ENCODE results near the gene BLNK. TPM values are rescaled to one million over a fixed set of nuclear protein-coding genes. Genes with fewer than 3 reads are reported as not detected.

BLNK gene
- total RNA-seq, 5 donors from 2014 or later (not counting 1 experiment from before 2014, with no cell fraction given): 1.3 to 8.2 (median 1.7) TPM

GRCh38 chr10:96218826-96219225, 52.5 kb downstream of the BLNK start:
- H3K36me3 ChIP-seq (ENCODE audit: control insufficient read depth in 2 of 2, extremely low read depth in 1 of 2, insufficient read depth in 1 of 2, low read length in 1 of 2): no peaks in the 10 kb centered on the region
- DNase-seq (no peak), ATAC-seq (replicated peaks in 1 of 4) (no peak)
- CTCF ChIA-PET: interaction anchor here (0.7 kb wide), 2 partner anchors 11 to 214 kb away, joined by 5 read pairs; no protein-coding TSS in a partner anchor
- H3K27ac ChIP-seq (ENCODE audit: low read length): no peak overlapping the region
- Mint-ChIP-seq H3K4me1 (no peaks in the 10 kb centered on the region), H3K9me3 (no peaks in the 10 kb centered on the region), H3K4me3 (no peak overlapping the region), H3K27ac (no peak overlapping the region), H3K27me3 (peaks cover 13 to 20% of the 10 kb centered on the region in 2 donors), H3K36me3 (no peaks in the 10 kb centered on the region)
- no peaks in the 10 kb centered on the region for H3K9me3 ChIP-seq
- POLR2A ChIA-PET: interaction anchor here in 1 of 2 donors (0.7 kb wide), 1 partner anchor 103 kb away, joined by 16 read pairs; no protein-coding TSS in a partner anchor
- WGBS (ENCODE audit: insufficient coverage): 40% methylated on average over 1 of the region's 5 CpGs
- peaks cover 0 to 19% of the 10 kb centered on the region in 2 experiments for H3K27me3 ChIP-seq (replicated peaks in 1 of 2; ENCODE audit: control insufficient read depth in 2 of 2, extremely low read depth in 1 of 2, insufficient read depth in 2 of 2, low read length in 1 of 2)
- no peaks in the 10 kb centered on the region for H3K4me1 ChIP-seq (ENCODE audit: control insufficient read depth in 1 of 2, extremely low read depth in 1 of 2, insufficient read depth in 2 of 2, low read length in 2 of 2)
- H3K4me3 ChIP-seq (ENCODE audit: control insufficient read depth in 1 of 2, extremely low read depth in 1 of 2, low read length in 1 of 2): no peak overlapping the region

- POLR2A ChIA-PET: no interaction called here
- H3K27me3 Mint-ChIP-seq: peaks cover 15 to 25% of the 10 kb centered on the region in 2 donors
- Histone ChIP-seq H3K27ac (ENCODE audit: low read length) (no peak overlapping the region), H3K4me3 (ENCODE audit: control insufficient read depth in 1 of 2, extremely low read depth in 1 of 2, low read length in 1 of 2) (no peak overlapping the region), H3K4me1 (ENCODE audit: control insufficient read depth in 1 of 2, extremely low read depth in 1 of 2, insufficient read depth in 2 of 2, low read length in 2 of 2) (no peaks in the 10 kb centered on the region), H3K9me3 (no peaks in the 10 kb centered on the region), H3K27me3 (replicated peaks in 1 of 2; ENCODE audit: control insufficient read depth in 2 of 2, extremely low read depth in 1 of 2, insufficient read depth in 2 of 2, low read length in 1 of 2) (peaks cover 0 to 18% of the 10 kb centered on the region in 2 experiments), H3K36me3 (ENCODE audit: control insufficient read depth in 2 of 2, extremely low read depth in 1 of 2, insufficient read depth in 1 of 2, low read length in 1 of 2) (no peaks in the 10 kb centered on the region)
- H3K9me3 Mint-ChIP-seq: no peaks in the 10 kb centered on the region
- no peak overlapping the region for H3K4me3 Mint-ChIP-seq
- DNase-seq (no peak), ATAC-seq (replicated peaks in 1 of 4) (no peak)
- CTCF ChIA-PET: no interaction called here
- no peaks in the 10 kb centered on the region for H3K4me1 Mint-ChIP-seq
- no peaks in the 10 kb centered on the region for H3K36me3 Mint-ChIP-seq
- WGBS (ENCODE audit: insufficient coverage): no CpG with 5 or more reads among the region's 4 CpGs
- no peak overlapping the region for H3K27ac Mint-ChIP-seq
Measured at GRCh38 chr10:96217711-96218110, 53.7 kb downstream of the BLNK start.

- Mint-ChIP-seq H3K4me3 (no peak overlapping the region), H3K27me3 (peaks cover 15 to 25% of the 10 kb centered on the region in 2 donors), H3K36me3 (no peaks in the 10 kb centered on the region), H3K27ac (no peak overlapping the region), H3K4me1 (no peaks in the 10 kb centered on the region), H3K9me3 (no peaks in the 10 kb centered on the region)
- Histone ChIP-seq H3K27me3 (replicated peaks in 1 of 2; ENCODE audit: control insufficient read depth in 2 of 2, extremely low read depth in 1 of 2, insufficient read depth in 2 of 2, low read length in 1 of 2) (peaks cover 0 to 18% of the 10 kb centered on the region in 2 experiments), H3K36me3 (ENCODE audit: control insufficient read depth in 2 of 2, extremely low read depth in 1 of 2, insufficient read depth in 1 of 2, low read length in 1 of 2) (no peaks in the 10 kb centered on the region), H3K4me3 (ENCODE audit: control insufficient read depth in 1 of 2, extremely low read depth in 1 of 2, low read length in 1 of 2) (no peak overlapping the region), H3K9me3 (no peaks in the 10 kb centered on the region), H3K27ac (ENCODE audit: low read length) (no peak overlapping the region), H3K4me1 (ENCODE audit: control insufficient read depth in 1 of 2, extremely low read depth in 1 of 2, insufficient read depth in 2 of 2, low read length in 2 of 2) (no peaks in the 10 kb centered on the region)
- no peak for DNase-seq
- ChIA-PET POLR2A (no interaction called here), CTCF (no interaction called here)
- no peak for ATAC-seq (replicated peaks in 1 of 4)
- WGBS (ENCODE audit: insufficient coverage): no CpG with 5 or more reads among the region's 5 CpGs
Measured at GRCh38 chr10:96216775-96217174, 54.6 kb downstream of the BLNK start.

GRCh38 chr10:96212911-96213310, 58.5 kb downstream of the BLNK start:
- no peaks in the 10 kb centered on the region for H3K4me1 Mint-ChIP-seq
- CTCF ChIA-PET: no interaction called here
- peaks cover 5 to 21% of the 10 kb centered on the region in 2 donors for H3K27me3 Mint-ChIP-seq
- Histone ChIP-seq H3K36me3 (ENCODE audit: control insufficient read depth in 2 of 2, extremely low read depth in 1 of 2, insufficient read depth in 1 of 2, low read length in 1 of 2) (no peaks in the 10 kb centered on the region), H3K27ac (ENCODE audit: low read length) (no peak overlapping the region), H3K4me3 (ENCODE audit: control insufficient read depth in 1 of 2, extremely low read depth in 1 of 2, low read length in 1 of 2) (no peak overlapping the region), H3K27me3 (replicated peaks in 1 of 2; ENCODE audit: control insufficient read depth in 2 of 2, extremely low read depth in 1 of 2, insufficient read depth in 2 of 2, low read length in 1 of 2) (peaks cover 0 to 20% of the 10 kb centered on the region in 2 experiments), H3K9me3 (no peaks in the 10 kb centered on the region), H3K4me1 (ENCODE audit: control insufficient read depth in 1 of 2, extremely low read depth in 1 of 2, insufficient read depth in 2 of 2, low read length in 2 of 2) (no peaks in the 10 kb centered on the region)
- no peaks in the 10 kb centered on the region for H3K9me3 Mint-ChIP-seq
- ATAC-seq (replicated peaks in 1 of 4) (no peak), DNase-seq (no peak)
- no peak overlapping the region for H3K27ac Mint-ChIP-seq
- no peak overlapping the region for H3K4me3 Mint-ChIP-seq
- POLR2A ChIA-PET: no interaction called here
- no CpG with 5 or more reads among the region's 1 CpG for WGBS (ENCODE audit: insufficient coverage)
- no peaks in the 10 kb centered on the region for H3K36me3 Mint-ChIP-seq

- Mint-ChIP-seq H3K9me3 (no peaks in the 10 kb centered on the region), H3K27me3 (peaks cover 1 to 13% of the 10 kb centered on the region in 2 donors), H3K27ac (no peak overlapping the region), H3K4me1 (no peaks in the 10 kb centered on the region), H3K36me3 (no peaks in the 10 kb centered on the region), H3K4me3 (no peak overlapping the region)
- ATAC-seq (replicated peaks in 1 of 4) (no peak), DNase-seq (no peak)
- CTCF ChIA-PET: no interaction called here
- no peak overlapping the region for H3K4me3 ChIP-seq (ENCODE audit: control insufficient read depth in 1 of 2, extremely low read depth in 1 of 2, low read length in 1 of 2)
- H3K9me3 ChIP-seq: no peaks in the 10 kb centered on the region
- H3K36me3 ChIP-seq (ENCODE audit: control insufficient read depth in 2 of 2, extremely low read depth in 1 of 2, insufficient read depth in 1 of 2, low read length in 1 of 2): no peaks in the 10 kb centered on the region
- no peaks in the 10 kb centered on the region for H3K4me1 ChIP-seq (ENCODE audit: control insufficient read depth in 1 of 2, extremely low read depth in 1 of 2, insufficient read depth in 2 of 2, low read length in 2 of 2)
- POLR2A ChIA-PET: no interaction called here
- peaks cover 0 to 20% of the 10 kb centered on the region in 2 experiments for H3K27me3 ChIP-seq (replicated peaks in 1 of 2; ENCODE audit: control insufficient read depth in 2 of 2, extremely low read depth in 1 of 2, insufficient read depth in 2 of 2, low read length in 1 of 2)
- no peak overlapping the region for H3K27ac ChIP-seq (ENCODE audit: low read length)
Measured at GRCh38 chr10:96211764-96212163, 59.6 kb downstream of the BLNK start.

GRCh38 chr10:96208946-96209345, 62.4 kb downstream of the BLNK start:
- DNase-seq: no peak
- no peak for ATAC-seq (replicated peaks in 1 of 4)
- Mint-ChIP-seq H3K36me3 (no peaks in the 10 kb centered on the region), H3K4me1 (no peaks in the 10 kb centered on the region), H3K27me3 (peaks cover 1 to 6% of the 10 kb centered on the region in 2 donors), H3K27ac (no peak overlapping the region), H3K9me3 (no peaks in the 10 kb centered on the region), H3K4me3 (no peak overlapping the region)
- Histone ChIP-seq H3K4me3 (ENCODE audit: control insufficient read depth in 1 of 2, extremely low read depth in 1 of 2, low read length in 1 of 2) (no peak overlapping the region), H3K36me3 (ENCODE audit: control insufficient read depth in 2 of 2, extremely low read depth in 1 of 2, insufficient read depth in 1 of 2, low read length in 1 of 2) (no peaks in the 10 kb centered on the region), H3K9me3 (no peaks in the 10 kb centered on the region), H3K27ac (ENCODE audit: low read length) (no peak overlapping the region), H3K27me3 (replicated peaks in 1 of 2; ENCODE audit: control insufficient read depth in 2 of 2, extremely low read depth in 1 of 2, insufficient read depth in 2 of 2, low read length in 1 of 2) (peaks cover 0 to 13% of the 10 kb centered on the region in 2 experiments), H3K4me1 (ENCODE audit: control insufficient read depth in 1 of 2, extremely low read depth in 1 of 2, insufficient read depth in 2 of 2, low read length in 2 of 2) (no peaks in the 10 kb centered on the region)
- 92% methylated on average over 2 of the region's 5 CpGs for WGBS (ENCODE audit: insufficient coverage)
- ChIA-PET CTCF (no interaction called here), POLR2A (interaction anchor here in 1 of 2 donors (0.6 kb wide), 1 partner anchor 21 kb away, joined by 6 read pairs; no protein-coding TSS in a partner anchor)

GRCh38 chr10:96208271-96208670, 63.1 kb downstream of the BLNK start:
- ChIA-PET CTCF (interaction anchor here in 1 of 2 donors (0.6 kb wide), 1 partner anchor 37 kb away, joined by 5 read pairs; no protein-coding TSS in a partner anchor), POLR2A (interaction anchor here in 1 of 2 donors (0.5 to 0.6 kb wide), 3 partner anchors 21 to 48 kb away, joined by 4 to 6 read pairs (median 5); no protein-coding TSS in a partner anchor)
- no peaks in the 10 kb centered on the region for H3K9me3 Mint-ChIP-seq
- ATAC-seq (replicated peaks in 1 of 4): no peak
- 100% methylated on average over 1 of the region's 2 CpGs for WGBS (ENCODE audit: insufficient coverage)
- Histone ChIP-seq H3K9me3 (no peaks in the 10 kb centered on the region), H3K27ac (ENCODE audit: low read length) (no peak overlapping the region), H3K36me3 (ENCODE audit: control insufficient read depth in 2 of 2, extremely low read depth in 1 of 2, insufficient read depth in 1 of 2, low read length in 1 of 2) (no peaks in the 10 kb centered on the region), H3K4me3 (ENCODE audit: control insufficient read depth in 1 of 2, extremely low read depth in 1 of 2, low read length in 1 of 2) (no peak overlapping the region), H3K4me1 (ENCODE audit: control insufficient read depth in 1 of 2, extremely low read depth in 1 of 2, insufficient read depth in 2 of 2, low read length in 2 of 2) (no peaks in the 10 kb centered on the region), H3K27me3 (replicated peaks in 1 of 2; ENCODE audit: control insufficient read depth in 2 of 2, extremely low read depth in 1 of 2, insufficient read depth in 2 of 2, low read length in 1 of 2) (peaks cover 0 to 13% of the 10 kb centered on the region in 2 experiments)
- no peak for DNase-seq
- no peaks in the 10 kb centered on the region for H3K36me3 Mint-ChIP-seq
- H3K27ac Mint-ChIP-seq: no peak overlapping the region
- no peaks in the 10 kb centered on the region for H3K4me1 Mint-ChIP-seq
- H3K4me3 Mint-ChIP-seq: no peak overlapping the region
- H3K27me3 Mint-ChIP-seq: peaks cover under 1 to 1% of the 10 kb centered on the region in 2 donors
